ENCODE measurements around the gene JAKMIP2.
"Not testable (repeated sequence)": the region's sequence is repeated elsewhere in the genome, so short reads cannot be mapped to it uniquely, and the experiment has no call there.

Gene JAKMIP2

GRCh38 chr5:147636729-147636984 lies 145.9 kb downstream of the JAKMIP2 start:
- no peak overlapping the region for H3K4me3 Mint-ChIP-seq
- no peak for ATAC-seq
- H3K9me3 Mint-ChIP-seq, result no peaks in the 10 kb centered on the region
- no peak overlapping the region for H3K27ac Mint-ChIP-seq
- H3K27me3 Mint-ChIP-seq, result no peaks in the 10 kb centered on the region
- no peaks in the 10 kb centered on the region for H3K36me3 Mint-ChIP-seq
- H3K4me1 Mint-ChIP-seq, result no peaks in the 10 kb centered on the region

- H3K27me3 Mint-ChIP-seq, result no peaks in the 10 kb centered on the region
- ATAC-seq, result peak; percentile 36
- no peaks in the 10 kb centered on the region for H3K9me3 Mint-ChIP-seq
- no peaks in the 10 kb centered on the region for H3K36me3 Mint-ChIP-seq
- H3K27ac Mint-ChIP-seq, result no peak overlapping the region
- H3K4me1 Mint-ChIP-seq, result no peaks in the 10 kb centered on the region
- no peak overlapping the region for H3K4me3 Mint-ChIP-seq
Observed at GRCh38 chr5:147635882-147636728, 146.4 kb downstream of the JAKMIP2 start.

DNA sequence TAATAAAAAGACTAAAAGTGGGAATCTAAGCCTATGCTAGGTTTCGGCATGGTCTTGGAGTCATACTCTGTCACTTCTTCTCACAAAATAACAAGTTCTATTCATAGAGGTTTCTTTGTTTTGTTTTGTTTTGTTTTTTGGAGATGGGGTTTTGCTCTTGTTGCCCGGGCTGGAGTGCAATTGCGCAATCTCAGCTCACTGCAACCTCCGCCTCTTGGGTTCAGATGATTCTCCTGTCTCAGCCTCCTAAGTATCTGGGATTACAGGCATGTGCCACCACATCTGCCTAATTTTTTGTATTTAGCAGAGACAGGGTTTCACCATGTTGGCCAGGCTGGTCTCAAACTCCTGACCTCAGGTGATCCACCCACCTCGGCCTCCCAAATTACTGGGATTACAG lies 147.1 kb downstream of the JAKMIP2 start:
- H3K27ac Mint-ChIP-seq, ATAC-seq, H3K27me3 Mint-ChIP-seq, H3K4me3 Mint-ChIP-seq, H3K4me1 Mint-ChIP-seq, H3K36me3 Mint-ChIP-seq, H3K9me3 Mint-ChIP-seq: not testable (repeated sequence)

DNA sequence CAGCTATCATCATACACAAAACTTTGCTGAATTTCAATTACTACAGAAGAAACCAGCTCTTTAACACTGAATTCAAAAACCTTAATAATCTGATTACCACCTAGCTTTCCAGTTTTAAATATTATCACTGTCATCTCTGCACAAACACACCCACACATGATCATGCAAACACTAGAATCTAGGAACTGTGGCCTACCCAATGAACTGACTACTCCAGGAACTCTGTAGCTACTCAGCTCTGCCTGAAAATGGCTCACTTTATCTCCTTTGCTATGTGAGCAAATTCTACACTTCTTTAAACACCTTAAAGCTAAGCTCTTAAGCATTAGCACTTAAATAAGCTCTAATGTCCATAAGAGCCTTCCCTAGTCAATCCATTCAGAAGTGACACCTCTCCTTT lies 149.4 kb downstream of the JAKMIP2 start:
- no peak for ATAC-seq
- Mint-ChIP-seq H3K27me3 (no peaks in the 10 kb centered on the region), H3K4me3 (no peak overlapping the region), H3K27ac (no peak overlapping the region), H3K36me3 (no peaks in the 10 kb centered on the region), H3K4me1 (no peaks in the 10 kb centered on the region), H3K9me3 (no peaks in the 10 kb centered on the region)

DNA sequence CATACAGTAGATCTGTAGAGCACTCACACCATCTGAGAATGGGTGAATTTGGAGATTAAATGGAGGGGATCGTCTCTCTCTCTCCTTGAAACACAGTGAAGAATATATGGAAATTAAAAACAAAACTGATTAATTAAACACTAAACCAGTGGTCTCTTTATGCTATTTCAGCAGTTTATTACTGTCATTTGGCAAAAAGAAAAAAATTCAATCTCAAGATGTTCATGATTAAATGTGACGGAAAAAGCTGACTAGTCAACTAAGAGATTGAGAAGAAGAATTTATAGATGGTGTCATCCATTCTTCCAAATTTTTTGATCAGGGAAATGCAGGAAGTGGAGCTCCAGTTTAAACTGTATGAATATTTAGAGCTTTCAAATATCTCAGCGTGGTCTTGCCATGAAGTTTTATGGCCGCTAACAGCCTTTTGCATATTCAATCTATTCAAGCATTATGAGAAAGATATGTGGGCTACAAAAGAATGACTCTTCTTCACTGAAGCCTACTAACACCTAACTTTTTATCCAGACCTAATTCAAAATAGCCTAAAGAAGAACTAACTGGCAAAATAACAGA lies 151.0 kb downstream of the JAKMIP2 start:
- Mint-ChIP-seq H3K36me3 (no peaks in the 10 kb centered on the region), H3K4me3 (no peak overlapping the region), H3K27me3 (no peaks in the 10 kb centered on the region), H3K4me1 (no peaks in the 10 kb centered on the region), H3K9me3 (no peaks in the 10 kb centered on the region), H3K27ac (no peak overlapping the region)
- no peak for ATAC-seq

DNA sequence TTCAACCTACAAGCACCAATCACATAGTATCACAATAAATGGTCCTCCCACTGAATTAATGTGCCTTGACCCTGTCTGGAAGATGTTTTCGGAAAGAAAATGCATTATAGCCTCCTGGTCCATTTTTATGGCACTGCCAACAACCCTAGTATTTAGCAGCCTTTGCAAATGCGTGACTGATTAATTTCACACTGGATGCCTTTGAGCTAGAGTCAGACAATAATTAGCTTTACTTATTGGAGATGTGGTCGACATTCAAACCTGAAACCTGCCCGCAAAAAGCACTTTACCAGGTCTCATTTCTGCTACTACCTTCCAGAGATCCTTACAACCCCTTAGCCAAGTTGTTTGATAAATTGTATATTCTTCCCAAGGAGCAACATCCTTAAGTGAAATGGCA lies 153.3 kb downstream of the JAKMIP2 start:
- H3K4me3 Mint-ChIP-seq, result no peak overlapping the region
- no peak overlapping the region for H3K27ac Mint-ChIP-seq
- H3K36me3 Mint-ChIP-seq, result no peaks in the 10 kb centered on the region
- H3K4me1 Mint-ChIP-seq, result no peaks in the 10 kb centered on the region
- no peak for ATAC-seq
- H3K27me3 Mint-ChIP-seq, result no peaks in the 10 kb centered on the region
- no peaks in the 10 kb centered on the region for H3K9me3 Mint-ChIP-seq

- Mint-ChIP-seq H3K9me3 (no peaks in the 10 kb centered on the region), H3K4me3 (no peak overlapping the region), H3K4me1 (no peaks in the 10 kb centered on the region), H3K27me3 (no peaks in the 10 kb centered on the region), H3K36me3 (no peaks in the 10 kb centered on the region), H3K27ac (no peak overlapping the region)
- peak; percentile 51 for ATAC-seq
Observed at GRCh38 chr5:147628058-147628895, 154.3 kb downstream of the JAKMIP2 start.

GRCh38 chr5:147626464-147626863 lies 156.1 kb downstream of the JAKMIP2 start:
- Mint-ChIP-seq H3K9me3 (no peaks in the 10 kb centered on the region), H3K4me3 (no peak overlapping the region), H3K27me3 (no peaks in the 10 kb centered on the region), H3K4me1 (no peaks in the 10 kb centered on the region), H3K27ac (no peak overlapping the region), H3K36me3 (no peaks in the 10 kb centered on the region)
- ATAC-seq, result no peak

- no peaks in the 10 kb centered on the region for H3K27me3 Mint-ChIP-seq
- ATAC-seq, result no peak
- H3K9me3 Mint-ChIP-seq, result no peaks in the 10 kb centered on the region
- H3K4me1 Mint-ChIP-seq, result no peaks in the 10 kb centered on the region
- no peaks in the 10 kb centered on the region for H3K36me3 Mint-ChIP-seq
- no peak overlapping the region for H3K4me3 Mint-ChIP-seq
- no peak overlapping the region for H3K27ac Mint-ChIP-seq
Observed at GRCh38 chr5:147621016-147621415, 161.5 kb downstream of the JAKMIP2 start.

- Mint-ChIP-seq H3K4me3 (no peak overlapping the region), H3K36me3 (no peaks in the 10 kb centered on the region), H3K4me1 (no peaks in the 10 kb centered on the region), H3K27me3 (no peaks in the 10 kb centered on the region), H3K27ac (no peak overlapping the region), H3K9me3 (peaks cover 3% of the 10 kb centered on the region)
- no peak for ATAC-seq
Observed at GRCh38 chr5:147619281-147619878, 163.1 kb downstream of the JAKMIP2 start.

DNA sequence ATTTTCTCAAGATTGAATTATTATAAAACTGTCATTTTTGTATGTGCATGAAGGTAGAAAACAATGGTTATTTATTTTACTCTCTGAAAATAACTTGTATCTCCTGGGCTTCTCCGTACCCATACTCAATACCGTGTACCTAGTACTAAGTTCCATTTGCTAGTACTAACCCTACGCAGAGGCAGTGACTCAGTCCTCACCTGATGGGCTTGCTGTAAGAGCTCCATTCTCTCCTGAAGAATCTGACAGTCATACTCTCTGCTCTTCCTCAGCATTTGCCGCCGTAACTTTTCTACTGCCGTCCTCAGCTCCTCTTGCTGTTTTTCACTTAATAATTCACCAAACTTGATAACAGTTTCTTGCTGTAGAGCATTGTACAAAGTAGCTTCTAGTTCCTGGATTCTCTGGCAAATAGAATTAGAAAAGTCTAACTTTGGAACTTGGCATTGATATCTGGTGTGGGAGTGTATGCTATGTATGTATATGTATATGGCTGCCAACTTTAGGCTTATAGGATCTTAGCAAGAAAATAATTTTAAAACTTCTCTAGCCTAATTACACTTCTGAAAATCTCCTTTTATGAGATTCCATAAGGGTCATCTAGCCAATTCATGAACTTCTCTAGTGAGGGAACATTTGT lies 164.7 kb downstream of the JAKMIP2 start:
- no peaks in the 10 kb centered on the region for H3K36me3 Mint-ChIP-seq
- ATAC-seq, result no peak
- H3K27ac Mint-ChIP-seq, result no peak overlapping the region
- H3K27me3 Mint-ChIP-seq, result no peaks in the 10 kb centered on the region
- H3K4me1 Mint-ChIP-seq, result no peaks in the 10 kb centered on the region
- H3K9me3 Mint-ChIP-seq, result peaks cover 3% of the 10 kb centered on the region
- no peak overlapping the region for H3K4me3 Mint-ChIP-seq

DNA sequence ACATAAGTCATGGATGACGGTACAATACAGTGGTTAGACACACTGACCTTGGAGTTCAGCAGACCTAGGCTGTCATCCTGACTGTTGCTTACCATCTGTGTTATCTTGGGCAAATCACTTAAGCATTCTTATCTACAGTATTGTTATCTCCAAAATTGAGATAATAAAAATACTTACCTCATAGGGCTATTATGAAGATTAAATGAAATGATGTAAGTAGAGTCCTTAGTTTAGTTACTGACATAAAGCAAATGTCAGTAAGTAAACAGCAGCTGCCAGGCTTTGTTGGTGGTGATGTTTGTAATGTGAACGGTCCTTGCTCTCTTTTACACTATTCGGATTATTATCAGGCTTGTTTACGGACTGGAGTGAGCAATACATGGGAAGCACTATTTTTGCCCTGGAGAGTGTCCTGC lies 165.3 kb downstream of the JAKMIP2 start:
- H3K27me3 Mint-ChIP-seq, result no peaks in the 10 kb centered on the region
- peaks cover 3% of the 10 kb centered on the region for H3K9me3 Mint-ChIP-seq
- no peak overlapping the region for H3K4me3 Mint-ChIP-seq
- no peaks in the 10 kb centered on the region for H3K36me3 Mint-ChIP-seq
- no peak overlapping the region for H3K27ac Mint-ChIP-seq
- no peaks in the 10 kb centered on the region for H3K4me1 Mint-ChIP-seq
- ATAC-seq, result no peak

DNA sequence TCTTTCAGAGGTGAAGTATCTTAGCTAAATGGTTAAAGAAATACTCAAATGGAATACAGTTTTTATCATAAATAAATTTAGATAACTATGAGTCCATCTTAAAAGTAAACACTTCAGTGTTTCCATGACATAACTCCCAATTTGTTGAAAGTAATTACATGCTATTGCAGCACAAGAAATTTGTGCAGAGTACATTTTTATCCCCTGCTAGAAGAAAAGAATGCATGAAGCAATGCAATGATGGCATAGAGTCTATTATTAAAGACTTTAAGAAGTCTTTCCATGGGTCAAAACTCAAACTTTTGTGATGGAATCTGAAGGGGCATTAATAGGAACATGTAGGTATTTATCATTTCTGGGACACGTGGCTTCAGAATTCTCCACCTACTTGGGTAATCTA lies 166.1 kb downstream of the JAKMIP2 start:
- Mint-ChIP-seq H3K36me3 (no peaks in the 10 kb centered on the region), H3K27ac (no peak overlapping the region), H3K9me3 (peaks cover 3% of the 10 kb centered on the region), H3K4me3 (no peak overlapping the region), H3K27me3 (no peaks in the 10 kb centered on the region), H3K4me1 (no peaks in the 10 kb centered on the region)
- ATAC-seq, result no peak

DNA sequence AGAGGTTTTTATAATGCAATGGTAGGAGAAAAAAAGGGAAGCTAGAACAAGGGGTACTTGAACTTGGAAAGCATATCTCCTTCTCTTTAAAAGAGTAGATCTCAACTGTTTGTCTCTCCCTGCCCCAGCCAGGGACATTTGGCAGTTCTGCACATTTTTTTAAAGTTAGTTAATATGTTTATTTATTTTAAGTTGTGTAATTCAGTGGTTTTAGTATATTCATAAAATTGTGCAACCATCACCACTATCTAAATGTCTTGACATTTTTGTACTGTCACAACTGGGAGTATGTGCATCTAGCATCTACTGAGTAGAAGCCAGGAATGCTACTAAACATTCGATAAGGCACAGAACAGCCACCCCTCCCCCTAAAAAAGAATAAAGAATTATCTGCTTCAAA lies 169.2 kb downstream of the JAKMIP2 start:
- H3K4me1 Mint-ChIP-seq, result no peaks in the 10 kb centered on the region
- H3K36me3 Mint-ChIP-seq, result no peaks in the 10 kb centered on the region
- no peak overlapping the region for H3K4me3 Mint-ChIP-seq
- peaks cover 3% of the 10 kb centered on the region for H3K9me3 Mint-ChIP-seq
- ATAC-seq, result no peak
- no peaks in the 10 kb centered on the region for H3K27me3 Mint-ChIP-seq
- no peak overlapping the region for H3K27ac Mint-ChIP-seq

DNA sequence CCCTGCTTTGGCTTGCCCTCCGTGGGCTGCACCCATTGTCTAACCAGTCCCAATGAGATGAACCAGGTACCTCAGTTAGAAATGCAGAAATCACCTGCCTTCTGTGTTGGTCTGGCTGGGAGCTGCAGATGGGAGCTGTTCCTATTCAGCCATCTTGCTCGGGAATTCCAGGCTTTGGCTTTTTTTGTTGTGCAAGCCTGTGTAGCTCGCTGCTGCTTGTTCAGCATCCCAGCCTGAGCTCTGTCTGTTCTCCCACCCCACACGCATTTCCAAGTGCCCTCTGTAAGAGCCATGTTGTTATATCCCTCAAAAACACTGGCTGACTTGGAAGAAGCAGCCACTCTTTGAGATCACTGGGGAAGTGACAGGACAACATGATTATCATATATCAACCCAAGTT lies 171.0 kb downstream of the JAKMIP2 start:
- Mint-ChIP-seq H3K27me3 (no peaks in the 10 kb centered on the region), H3K27ac (no peak overlapping the region), H3K4me3 (no peak overlapping the region), H3K9me3 (peaks cover 3% of the 10 kb centered on the region), H3K4me1 (no peaks in the 10 kb centered on the region), H3K36me3 (no peaks in the 10 kb centered on the region)
- ATAC-seq, result no peak
